Left lung (tissue), 10 donors: ENCODE measurements around the gene OR11L1. TPM values are rescaled to one million over a fixed set of nuclear protein-coding genes. Genes with fewer than 3 reads are reported as not detected.
A peak's percentile ranks its signal among the peaks of the same experiment; 100 is the strongest.

ENCODE experiments used
- ATAC-seq: fragments of 200-7000 bp; cut with Tn5 transposase; one replicate; pipeline ENCODE4 v1.9.1; 2020; ENCODE audit warnings: moderate library complexity
- DNase-seq, 4 donors: peaks; one replicate each; pipeline ENCODE4 v3.0.0-alpha.2; 2013 to 2020
- H3K27ac ChIP-seq, 2 donors: fragments of 200-600 bp; sonication (generic) in 1 of 2; one replicate each; pipeline versions ENCODE4 v1.5.0 to v1.8.0; 2020 to 2021
- H3K27me3 ChIP-seq, 2 donors: fragments of 200-600 bp; sonication (generic) in 1 of 2; one replicate each; pipeline versions ENCODE4 v1.5.0 to v1.8.0; 2020 to 2021
- H3K36me3 ChIP-seq, 2 donors: fragments of 200-600 bp; sonication (generic) in 1 of 2; one replicate each; pipeline versions ENCODE4 v1.5.0 to v1.8.0; 2020 to 2021
- H3K4me1 ChIP-seq, 2 donors: fragments of 200-600 bp; one replicate each; pipeline ENCODE4 v1.8.0; 2021
- H3K4me3 ChIP-seq, 2 donors: fragments of 200-600 bp; sonication (generic) in 1 of 2; one replicate each; pipeline versions ENCODE4 v1.5.0 to v1.8.0; 2020 to 2021; ENCODE audit warnings: mild to moderate bottlenecking in 1 of 2
- H3K9me3 ChIP-seq, 2 donors: fragments of 200-600 bp; sonication (generic) in 1 of 2; one replicate each; pipeline versions ENCODE4 v1.5.0 to v1.8.0; 2020 to 2021
- CTCF ChIP-seq, 2 donors: fragments of 200-600 bp; sonication (generic) in 1 of 2; IDR thresholded peaks; one replicate each; pipeline versions ENCODE4 v1.5.0 to v1.8.0; 2021; ENCODE audit warnings: antibody characterized with exemption in 2 of 2
- intact Hi-C, 2 donors: fragments of 100-400 bp; cut with DNase I; formaldehyde crosslinking; loops; one replicate each; pipeline versions ENCODE4 v1.11.2 to v1.14.2; 2022
- polyA plus RNA-seq, 6 donors: library from polyadenylated mRNA; unstranded; fragments of 120-200 nt; gene quantifications; one replicate each; pipeline ENCODE4 v1.2.1, GENCODE V29; 2013; ENCODE audit not compliant: insufficient read length in 6 of 6
- total RNA-seq, 2 donors: library from RNA; stranded (reverse); fragmentation: NEBNext Ultra II Directional; extraction: Animal tissue kit (Norgen Biotek cat#: 25700); gene quantifications; one replicate each; pipeline ENCODE4 v1.2.1, GENCODE V29; 2021
- donor health status: DM: no; HTN: yes; CAD: no.
- donor health status: DM: no; HTN: no; CAD: no.

Gene OR11L1
- total and polyA plus RNA-seq, 8 donors, result not detected

GRCh38 chr1:247862756-247863155, 21.1 kb upstream of the OR11L1 start:
- Histone ChIP-seq H3K4me3 (no peak overlapping the region), H3K9me3 (no peaks in the 10 kb centered on the region), H3K4me1 (peaks cover 0 to 5% of the 10 kb centered on the region in 2 donors), H3K27me3 (peaks cover 5 to 15% of the 10 kb centered on the region in 2 donors), H3K27ac (no peak overlapping the region), H3K36me3 (no peaks in the 10 kb centered on the region)
- ATAC-seq, result no peak
- DNase-seq, result no peak
- intact Hi-C loops, result no loop called here
- no peak for TF ChIP-seq CTCF (IDR thresholded peaks at IDR 0.05)

GRCh38 chr1:247857985-247858619, 16.4 kb upstream of the OR11L1 start:
- ATAC-seq, result no peak
- Histone ChIP-seq H3K4me1 (peaks cover 0 to 14% of the 10 kb centered on the region in 2 donors), H3K27ac (no peak overlapping the region), H3K4me3 (peak overlapping the region; percentile 31 to 42), H3K36me3 (no peaks in the 10 kb centered on the region), H3K9me3 (no peaks in the 10 kb centered on the region), H3K27me3 (peaks cover 13 to 39% of the 10 kb centered on the region in 2 donors)
- no peak for TF ChIP-seq CTCF (IDR thresholded peaks at IDR 0.05)
- intact Hi-C loops, result no loop called here
- DNase-seq, result no peak

- intact Hi-C loops, result no loop called here
- H3K27ac ChIP-seq, result no peak within 1 kb of the TSS
- peak within 1 kb of the TSS; percentile 31 to 42 for H3K4me3 ChIP-seq
- DNase-seq (peak in 1 of 4 donors; percentile 79), ATAC-seq (peak; percentile 75)
- no peak for TF ChIP-seq CTCF (IDR thresholded peaks at IDR 0.05)
- H3K36me3 ChIP-seq, result no peaks in the 10 kb centered on the region
- no peaks in the 10 kb centered on the region for H3K9me3 ChIP-seq
- peaks cover 13 to 39% of the 10 kb centered on the region in 2 donors for H3K27me3 ChIP-seq
- peaks cover 0 to 14% of the 10 kb centered on the region in 2 donors for H3K4me1 ChIP-seq
Observed at GRCh38 chr1:247857069-247857984, 15.6 kb upstream of the OR11L1 start, which contains the start of gene TRIM58. TRIM58 (plus strand) TSS chr1:247857187; CDS start chr1:247857247, 60 bp downstream.

GRCh38 chr1:247855911-247856310, 14.2 kb upstream of the OR11L1 start:
- no peak for TF ChIP-seq CTCF (IDR thresholded peaks at IDR 0.05)
- intact Hi-C loops, result no loop called here
- H3K36me3 ChIP-seq, result no peaks in the 10 kb centered on the region
- ATAC-seq (no peak), DNase-seq (no peak)
- no peak overlapping the region for H3K4me3 ChIP-seq
- H3K27me3 ChIP-seq, result peaks cover 13 to 39% of the 10 kb centered on the region in 2 donors
- no peaks in the 10 kb centered on the region for H3K9me3 ChIP-seq
- H3K27ac ChIP-seq, result no peak overlapping the region
- peaks cover 0 to 14% of the 10 kb centered on the region in 2 donors for H3K4me1 ChIP-seq
